Measurements from ENCODE around the gene UACA.

UACA gene

GRCh38 chr15:70786996-70787395 lies 23.6 kb upstream of the UACA start:
- DNase-seq = no peak

- DNase-seq = peak; percentile 61
These were observed 20.3 kb upstream of the UACA start for GRCh38 chr15:70783610-70784022.

DNA sequence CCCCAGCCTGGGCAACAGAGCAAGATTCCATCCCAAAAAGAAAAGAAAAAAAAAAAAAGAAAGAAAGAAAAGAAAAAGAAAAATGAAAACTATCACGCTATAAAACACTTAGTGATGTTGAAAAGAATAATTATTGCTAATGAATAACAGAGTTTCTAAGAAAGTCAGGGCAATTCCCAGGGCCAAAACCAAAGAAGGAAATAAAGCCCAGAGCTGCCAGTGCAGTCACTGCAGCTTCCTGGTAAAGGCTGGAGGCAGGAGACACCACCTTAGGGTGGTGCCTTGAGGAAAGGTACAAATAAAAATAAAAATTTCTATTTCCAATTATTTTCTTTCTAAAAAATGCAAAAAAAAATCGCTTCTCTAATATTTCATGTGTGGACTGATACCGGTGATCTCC lies 19.7 kb upstream of the UACA start:
- no peak for DNase-seq

DNA sequence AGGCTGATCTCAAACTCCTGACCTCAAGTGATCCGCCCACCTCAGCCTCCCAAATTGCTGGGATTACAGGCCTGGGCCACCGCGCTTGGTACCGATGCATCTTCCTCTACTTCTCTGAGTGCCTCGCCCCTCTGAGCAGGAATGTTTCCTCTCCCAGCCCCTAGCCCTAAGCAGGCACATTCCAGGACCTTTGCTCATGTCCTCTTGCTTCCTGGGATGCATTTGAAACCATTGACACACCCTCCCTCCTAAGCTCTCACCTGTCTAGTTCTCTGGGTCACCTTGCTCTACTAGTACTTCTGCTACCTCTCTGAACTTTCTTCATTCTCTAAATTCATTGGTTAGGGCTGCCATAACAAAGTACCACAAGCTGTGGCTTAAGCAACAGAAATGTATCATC lies 17.9 kb upstream of the UACA start:
- no peak for DNase-seq

DNA sequence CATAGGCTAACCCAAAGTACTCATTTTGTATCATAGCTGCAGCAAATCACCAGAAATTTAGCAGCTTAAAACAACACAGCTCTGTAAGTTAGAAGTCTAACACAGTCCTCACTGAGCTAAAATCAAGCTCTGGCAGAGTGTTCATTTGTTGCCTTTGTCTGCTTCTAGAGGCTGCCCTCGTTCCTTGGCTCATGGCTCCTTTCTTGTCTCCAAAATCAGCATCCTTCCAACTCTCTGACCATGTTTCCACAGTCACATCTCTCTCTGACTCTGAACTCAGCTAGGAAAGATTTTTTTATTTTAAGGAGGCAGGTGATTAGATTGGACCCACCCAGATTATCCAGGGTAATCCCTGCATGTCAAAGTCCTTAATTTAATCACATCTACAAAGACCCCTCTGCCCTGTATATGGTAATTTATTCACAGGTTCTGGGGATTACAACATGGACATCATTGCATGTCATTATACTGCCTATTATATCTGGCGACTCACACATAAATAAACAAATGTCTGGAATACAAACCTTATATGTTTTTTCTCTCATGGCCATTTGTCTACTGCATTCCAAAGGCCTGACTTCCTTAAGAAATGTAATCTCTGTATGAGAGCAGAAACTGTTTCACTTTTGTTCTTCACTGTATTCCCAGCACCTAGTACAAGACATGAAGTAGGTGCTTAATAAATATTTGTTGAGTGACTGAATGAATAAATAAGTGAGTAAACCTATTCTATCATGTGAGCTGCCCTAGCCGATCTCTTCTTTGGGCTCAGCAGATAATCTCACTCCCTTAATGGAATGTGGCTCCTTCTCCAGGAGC lies 15.1 kb upstream of the UACA start:
- DNase-seq = peak; percentile 82

GRCh38 chr15:70777170-70777926 lies 14.0 kb upstream of the UACA start:
- DNase-seq = no peak

- peak; percentile 93 for DNase-seq
These were observed 11.8 kb upstream of the UACA start for GRCh38 chr15:70775160-70775559.

DNA sequence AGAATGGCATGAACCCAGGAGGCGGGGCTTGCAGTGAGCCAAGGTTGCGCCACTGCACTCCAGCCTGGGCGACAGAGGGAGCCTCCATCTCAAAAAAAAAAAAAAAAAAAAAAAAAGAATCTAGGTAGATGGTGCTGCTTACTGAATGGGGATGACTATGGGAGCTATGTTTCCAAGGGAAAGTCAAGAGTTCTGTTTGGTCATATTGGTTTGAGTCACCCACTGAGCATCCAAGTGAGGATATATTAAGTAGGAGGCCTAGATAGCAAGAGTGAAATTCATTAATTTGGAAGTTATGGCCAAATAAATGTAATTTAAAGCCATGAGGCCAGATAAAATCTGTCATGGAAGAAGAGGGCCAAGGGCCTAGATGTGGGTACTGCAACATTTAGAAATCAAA lies 9.0 kb upstream of the UACA start:
- DNase-seq = no peak

- no peak for DNase-seq
These were observed 7.5 kb upstream of the UACA start for GRCh38 chr15:70770863-70771262.

DNA sequence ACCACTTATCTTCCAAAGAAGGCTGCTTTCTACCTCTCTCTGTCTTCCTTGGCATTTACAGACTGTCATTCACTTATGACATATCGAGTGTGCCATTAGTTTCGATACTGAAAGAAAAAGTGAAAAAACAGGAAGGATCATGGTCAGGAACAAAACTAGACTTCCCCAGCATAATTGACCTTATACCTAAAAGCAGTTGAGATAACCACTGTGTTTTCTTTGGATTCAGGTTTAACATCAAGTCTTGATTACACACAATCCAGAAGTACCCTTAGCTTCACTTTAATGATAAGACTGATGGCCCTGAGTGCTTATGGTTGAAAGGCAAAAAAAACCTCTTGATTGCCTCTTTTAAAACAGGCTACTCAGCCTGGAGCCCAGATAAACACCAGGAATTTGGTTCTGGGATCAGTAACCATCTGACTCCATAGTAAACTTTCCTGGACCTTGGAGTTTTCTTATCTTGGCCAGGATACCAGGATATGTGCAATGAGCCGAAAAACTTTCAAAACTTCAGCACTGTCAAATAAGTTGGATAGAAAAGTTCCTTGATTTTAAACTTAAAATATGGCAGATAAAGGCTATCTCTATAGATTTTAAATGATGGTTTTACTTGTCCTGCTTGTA lies 5.0 kb upstream of the UACA start:
- DNase-seq = no peak

GRCh38 chr15:70767667-70768066 lies 4.3 kb upstream of the UACA start:
- no peak for DNase-seq

GRCh38 chr15:70766597-70766996 lies 3.2 kb upstream of the UACA start:
- DNase-seq = no peak

DNA sequence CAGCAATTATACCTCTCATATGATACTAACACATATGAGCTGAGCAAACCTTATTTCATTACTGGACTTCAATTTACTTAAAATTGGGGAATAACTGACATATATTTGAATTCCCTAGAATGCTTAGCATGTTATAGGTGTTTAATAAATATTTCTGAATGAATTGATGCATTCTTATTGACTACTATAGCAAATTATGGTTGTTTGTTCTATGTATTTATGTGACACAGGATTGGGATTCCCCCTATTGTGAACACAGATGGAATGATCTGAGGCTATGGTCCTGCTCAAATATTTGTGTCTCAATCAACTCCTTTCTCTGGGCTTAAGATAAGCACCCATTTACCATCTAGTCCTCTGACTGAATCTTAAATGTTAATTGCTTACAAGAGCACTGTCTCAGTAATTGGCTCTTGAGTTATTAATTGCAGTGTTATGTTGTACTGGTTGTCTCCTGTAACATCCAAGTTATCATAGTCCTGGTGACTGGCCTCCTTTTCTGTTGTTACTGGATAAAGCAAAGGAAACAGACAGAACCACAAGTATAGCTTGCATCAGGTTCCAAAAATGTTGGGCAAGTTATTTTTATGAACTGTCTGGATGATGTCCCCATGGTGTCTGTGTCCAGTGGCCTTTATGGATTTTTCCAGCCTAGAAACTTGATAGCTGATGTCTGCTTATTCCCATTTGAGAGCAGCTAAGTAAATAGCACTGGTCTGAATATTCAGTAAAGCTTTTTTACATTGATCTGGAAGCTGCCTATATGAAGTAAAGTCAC lies 2.3 kb upstream of the UACA start:
- peak; percentile 44 for DNase-seq

DNA sequence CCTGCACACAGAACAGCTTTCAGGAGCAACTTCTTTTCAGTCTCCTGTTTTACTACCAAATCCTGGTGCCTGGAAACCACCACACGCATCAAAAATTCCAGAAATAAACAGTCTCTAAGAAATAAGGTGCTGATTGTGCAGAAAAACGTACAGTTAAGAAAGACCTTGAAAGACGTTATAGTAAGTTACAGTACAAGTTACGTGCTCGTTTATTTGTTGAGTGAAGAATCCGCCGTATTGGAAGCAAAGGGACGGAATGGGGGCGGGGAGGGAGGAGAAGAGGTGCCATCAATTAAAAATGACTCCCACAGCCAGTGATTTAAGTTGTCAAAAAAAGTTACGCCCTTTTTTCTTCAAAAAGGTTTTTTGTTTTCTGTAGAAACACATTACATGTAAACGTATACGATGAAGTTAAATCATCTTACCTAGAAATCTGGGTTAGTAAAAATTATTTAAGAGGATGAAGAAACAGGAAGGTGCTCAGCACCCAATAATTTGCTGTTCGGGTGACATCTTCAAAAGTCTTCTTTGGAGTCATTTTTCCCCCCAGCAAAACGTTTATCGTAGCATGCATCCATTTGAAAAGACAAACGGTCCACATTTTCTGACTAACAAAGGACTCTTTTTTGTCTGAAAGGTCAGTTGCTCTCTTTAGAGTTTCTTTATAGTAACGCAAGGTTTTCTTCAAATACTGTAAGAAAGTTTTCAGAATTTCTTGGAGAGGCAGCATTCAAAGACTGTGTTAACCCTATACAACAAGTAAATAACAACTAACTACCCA lies 782 bp upstream of the UACA start:
- DNase-seq = no peak

- DNase-seq = peak; percentile 76
These were observed 764 bp downstream of the UACA start for GRCh38 chr15:70762469-70763119.

DNA sequence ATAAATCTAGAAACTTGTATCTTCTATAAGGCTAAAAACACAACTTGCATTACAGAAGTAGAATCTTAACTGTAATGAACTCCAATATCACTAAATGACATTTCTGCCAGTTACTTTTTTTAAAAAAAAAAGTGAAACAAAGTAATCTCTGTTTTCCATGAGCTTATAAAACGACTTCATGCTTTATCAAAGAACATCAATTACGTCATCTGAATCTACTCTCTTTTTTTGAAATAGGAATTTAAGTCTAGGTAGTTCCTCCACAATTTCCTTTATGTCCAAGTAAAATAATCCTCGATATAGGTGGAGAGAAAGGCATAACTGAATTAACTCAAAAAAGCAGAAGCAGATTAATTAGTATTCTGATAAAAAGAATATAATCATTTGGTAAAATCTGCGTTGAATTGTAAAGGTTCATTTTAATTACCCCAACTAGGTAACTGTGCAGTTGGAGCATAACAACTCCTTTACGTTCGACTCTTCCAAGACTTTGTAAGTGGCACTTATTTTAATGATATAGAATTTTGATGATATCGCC lies 1.4 kb downstream of the UACA start:
- no peak for DNase-seq

DNA sequence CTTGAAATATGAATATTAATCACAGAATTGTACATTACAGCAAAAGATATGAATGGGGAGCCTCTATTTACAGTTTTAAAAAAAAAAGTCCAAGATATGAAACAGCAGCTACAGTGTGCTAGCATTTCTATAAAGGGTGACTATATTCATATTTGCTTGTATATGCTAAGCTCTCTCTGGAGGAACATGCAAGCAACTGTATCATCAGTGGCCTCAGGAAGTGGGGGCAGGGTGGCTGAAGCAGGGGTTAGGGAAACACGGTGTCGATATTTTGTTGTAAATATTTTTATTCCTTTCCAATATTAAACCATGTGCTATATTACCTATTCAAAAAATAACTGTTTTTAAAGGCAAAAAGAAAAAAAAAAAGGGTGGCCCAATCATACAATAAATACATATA lies 2.3 kb downstream of the UACA start:
- no peak for DNase-seq

- DNase-seq = no peak
These were observed 4.4 kb downstream of the UACA start for GRCh38 chr15:70758790-70759462.

GRCh38 chr15:70757627-70758026 lies 5.7 kb downstream of the UACA start:
- DNase-seq = no peak

- no peak for DNase-seq
These were observed 8.5 kb downstream of the UACA start for GRCh38 chr15:70754862-70755261.
